ENCODE results near the gene MAML2.

- TF ChIP-seq POLR2A (IDR thresholded peaks at IDR 0.05; ENCODE audit: low read depth, low read length): no peak
- no peak for TF ChIP-seq POLR2AphosphoS5 (IDR thresholded peaks at IDR 0.05; ENCODE audit: low read depth, low read length)
- no peak for TF ChIP-seq TAF1 (IDR thresholded peaks at IDR 0.05; ENCODE audit: borderline replicate concordance, low read depth, low read length)
These were observed 330.7 kb downstream of the MAML2 start for GRCh38 chr11:96012086-96012824.

Data from GM12892 (cell line).